Measurements from ENCODE around the gene UBL5.
A peak's percentile ranks its signal among the peaks of the same experiment; 100 is the strongest.
"Not testable (repeated sequence)": the region's sequence is repeated elsewhere in the genome, so short reads cannot be mapped to it uniquely, and the experiment has no call there.

The UBL5 gene

DNA sequence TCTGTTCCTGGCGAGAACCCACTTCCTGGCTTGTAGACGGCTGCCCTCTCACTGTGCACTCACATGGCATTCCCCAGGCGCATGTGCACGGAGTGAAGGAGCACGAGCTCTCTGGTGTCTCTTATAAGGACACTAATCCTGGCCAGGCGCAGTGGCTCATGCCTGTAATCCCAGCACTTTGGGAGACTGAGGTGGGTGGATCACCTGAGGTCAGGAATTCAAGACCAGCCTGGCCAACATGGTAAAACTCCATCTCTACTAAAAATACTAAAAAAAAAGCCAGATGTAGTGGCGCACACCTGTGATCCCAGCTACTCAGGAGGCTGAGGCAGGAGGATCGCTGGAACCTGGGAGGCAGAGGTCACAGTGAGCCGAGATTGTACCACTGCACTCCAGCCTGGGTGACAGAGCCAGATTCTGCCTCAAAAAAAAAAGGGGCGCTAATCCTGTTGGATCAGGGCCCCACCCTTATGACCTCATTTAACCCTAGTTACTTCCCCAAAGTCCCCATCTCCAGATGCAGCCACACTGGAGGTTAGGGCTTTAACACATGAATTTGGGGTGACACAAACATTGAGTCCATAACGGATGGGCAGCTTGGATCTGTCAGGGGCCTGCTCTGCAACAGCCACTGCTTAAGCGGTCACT, 16.0 kb downstream of the UBL5 start:
- not testable (repeated sequence) for H3K27ac ChIP-seq (replicated peaks); H3K27me3 ChIP-seq (ENCODE audit: insufficient read depth, poor library complexity, severe bottlenecking); DNase-seq (ENCODE audit: low read depth in 1 of 2, low spot score in 1 of 2); H3K4me3 ChIP-seq (replicated peaks; ENCODE audit: insufficient read depth, low read length)

- H3K27ac ChIP-seq (replicated peaks): no peak overlapping the region
- TF ChIP-seq, protein P1, sequence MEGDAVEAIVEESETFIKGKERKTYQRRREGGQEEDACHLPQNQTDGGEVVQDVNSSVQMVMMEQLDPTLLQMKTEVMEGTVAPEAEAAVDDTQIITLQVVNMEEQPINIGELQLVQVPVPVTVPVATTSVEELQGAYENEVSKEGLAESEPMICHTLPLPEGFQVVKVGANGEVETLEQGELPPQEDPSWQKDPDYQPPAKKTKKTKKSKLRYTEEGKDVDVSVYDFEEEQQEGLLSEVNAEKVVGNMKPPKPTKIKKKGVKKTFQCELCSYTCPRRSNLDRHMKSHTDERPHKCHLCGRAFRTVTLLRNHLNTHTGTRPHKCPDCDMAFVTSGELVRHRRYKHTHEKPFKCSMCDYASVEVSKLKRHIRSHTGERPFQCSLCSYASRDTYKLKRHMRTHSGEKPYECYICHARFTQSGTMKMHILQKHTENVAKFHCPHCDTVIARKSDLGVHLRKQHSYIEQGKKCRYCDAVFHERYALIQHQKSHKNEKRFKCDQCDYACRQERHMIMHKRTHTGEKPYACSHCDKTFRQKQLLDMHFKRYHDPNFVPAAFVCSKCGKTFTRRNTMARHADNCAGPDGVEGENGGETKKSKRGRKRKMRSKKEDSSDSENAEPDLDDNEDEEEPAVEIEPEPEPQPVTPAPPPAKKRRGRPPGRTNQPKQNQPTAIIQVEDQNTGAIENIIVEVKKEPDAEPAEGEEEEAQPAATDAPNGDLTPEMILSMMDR (IDR thresholded peaks at IDR 0.05; ENCODE audit: insufficient read depth, low read length): peak; percentile 31
- TF ChIP-seq REST (IDR thresholded peaks at IDR 0.05; ENCODE audit: insufficient replicate concordance, low read depth) (no peak), GABPA (IDR thresholded peaks at IDR 0.05; ENCODE audit: low read depth) (no peak), POLR2AphosphoS5 (IDR thresholded peaks at IDR 0.05; ENCODE audit: low read depth) (no peak)
- DNase-seq (ENCODE audit: low read depth in 1 of 2, low spot score in 1 of 2): peak in 1 of 2 experiments; percentile 61
Measured at GRCh38 chr19:9847087-9847671, 19.5 kb downstream of the UBL5 start.

GRCh38 chr19:9848060-9848459, 20.3 kb downstream of the UBL5 start:
- no peak for DNase-seq (ENCODE audit: low read depth in 1 of 2, low spot score in 1 of 2)
- Histone ChIP-seq H3K4me3 (replicated peaks; ENCODE audit: insufficient read depth, low read length) (no peak overlapping the region), H3K27ac (replicated peaks) (no peak overlapping the region), H3K27me3 (ENCODE audit: insufficient read depth, poor library complexity, severe bottlenecking) (no peaks in the 10 kb centered on the region)
- TF ChIP-seq REST (IDR thresholded peaks at IDR 0.05; ENCODE audit: insufficient replicate concordance, low read depth) (no peak), SPI1 (IDR thresholded peaks at IDR 0.05; ENCODE audit: borderline replicate concordance, low read depth) (no peak), POLR2AphosphoS5 (IDR thresholded peaks at IDR 0.05; ENCODE audit: low read depth) (no peak), GABPA (IDR thresholded peaks at IDR 0.05; ENCODE audit: low read depth) (no peak)
- TF ChIP-seq, protein P1 (IDR thresholded peaks at IDR 0.05; ENCODE audit: insufficient read depth, low read length): peak; percentile 10

More at GRCh38 chr19:9847087-9847671, 19.5 kb downstream of the UBL5 start:
- H3K4me3 ChIP-seq (replicated peaks; ENCODE audit: insufficient read depth, low read length): no peak overlapping the region
- H3K27me3 ChIP-seq (ENCODE audit: insufficient read depth, poor library complexity, severe bottlenecking): no peaks in the 10 kb centered on the region

DNA sequence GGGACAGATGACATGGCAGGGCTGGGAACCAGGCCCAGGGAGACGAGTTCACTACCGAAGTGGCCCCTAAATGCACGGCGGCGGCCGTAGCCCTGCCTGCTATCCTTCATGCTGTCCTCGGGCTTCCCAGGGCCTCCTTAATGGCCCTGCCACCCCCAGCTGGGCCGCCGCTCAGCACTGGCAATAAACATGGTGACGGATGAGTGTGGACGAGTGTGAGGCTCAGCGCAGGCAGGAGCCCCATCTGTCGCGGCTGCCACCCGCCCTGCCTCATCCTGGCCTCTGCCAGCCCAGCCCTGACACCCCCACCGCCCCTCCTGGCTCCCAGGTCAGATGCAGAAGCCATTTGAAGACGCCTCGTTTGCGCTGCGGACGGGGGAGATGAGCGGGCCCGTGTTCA, 21.0 kb downstream of the UBL5 start:
- Histone ChIP-seq H3K4me3 (replicated peaks; ENCODE audit: insufficient read depth, low read length) (no peak overlapping the region), H3K27ac (replicated peaks) (no peak overlapping the region), H3K27me3 (ENCODE audit: insufficient read depth, poor library complexity, severe bottlenecking) (no peaks in the 10 kb centered on the region)
- DNase-seq (ENCODE audit: low read depth in 1 of 2, low spot score in 1 of 2): no peak
- TF ChIP-seq, protein P1 (IDR thresholded peaks at IDR 0.05; ENCODE audit: insufficient read depth, low read length): no peak
- no peak for TF ChIP-seq SPI1 (IDR thresholded peaks at IDR 0.05; ENCODE audit: borderline replicate concordance, low read depth)
